ENCODE results near the gene SHISA4.
"Not testable (repeated sequence)": the region's sequence is repeated elsewhere in the genome, so short reads cannot be mapped to it uniquely, and the experiment has no call there.

Gene SHISA4

GRCh38 chr1:201899683-201900429 is 11.2 kb downstream of the SHISA4 start:
- DNase-seq, result no peak

- no peak for DNase-seq
Measured at GRCh38 chr1:201900476-201900875, 11.8 kb downstream of the SHISA4 start.

GRCh38 chr1:201901036-201901435 is 12.3 kb downstream of the SHISA4 start:
- not testable (repeated sequence) for DNase-seq

- no peak for DNase-seq
Measured at GRCh38 chr1:201902198-201902597, 13.5 kb downstream of the SHISA4 start.

- DNase-seq, result no peak
Measured at GRCh38 chr1:201903135-201903534, 14.4 kb downstream of the SHISA4 start.

- DNase-seq, result no peak
Measured at GRCh38 chr1:201904579-201904978, 15.9 kb downstream of the SHISA4 start.

- no peak for DNase-seq
Measured at GRCh38 chr1:201905234-201905890, 16.7 kb downstream of the SHISA4 start.

- DNase-seq, result no peak
Measured at GRCh38 chr1:201906336-201906735, 17.6 kb downstream of the SHISA4 start.

- DNase-seq, result no peak
Measured at GRCh38 chr1:201907621-201908020, 18.9 kb downstream of the SHISA4 start.

GRCh38 chr1:201911826-201912571 is 23.3 kb downstream of the SHISA4 start:
- DNase-seq, result no peak

GRCh38 chr1:201912832-201913231 is 24.1 kb downstream of the SHISA4 start:
- no peak for DNase-seq

- DNase-seq, result no peak
Measured at GRCh38 chr1:201914456-201915235, 25.9 kb downstream of the SHISA4 start.

- no peak for DNase-seq
Measured at GRCh38 chr1:201916649-201917249, 28.1 kb downstream of the SHISA4 start.

GRCh38 chr1:201917362-201918033 is 28.8 kb downstream of the SHISA4 start:
- no peak for DNase-seq

GRCh38 chr1:201918343-201918742 is 29.6 kb downstream of the SHISA4 start:
- no peak for DNase-seq

- no peak for DNase-seq
Measured at GRCh38 chr1:201921952-201922558, 33.4 kb downstream of the SHISA4 start.

- DNase-seq, result no peak
Measured at GRCh38 chr1:201925301-201925567, 36.5 kb downstream of the SHISA4 start.

GRCh38 chr1:201925981-201926645 is 37.4 kb downstream of the SHISA4 start:
- DNase-seq, result no peak

- DNase-seq, result no peak
Measured at GRCh38 chr1:201928266-201928665, 39.6 kb downstream of the SHISA4 start.

GRCh38 chr1:201930137-201930536 is 41.4 kb downstream of the SHISA4 start:
- DNase-seq, result no peak

GRCh38 chr1:201930803-201931202 is 42.1 kb downstream of the SHISA4 start:
- no peak for DNase-seq

All from CD4-positive, alpha-beta T cell treated with Interleukin-6 for 4 hours (primary cell).